ENCODE data around the gene HNRNPC.

GRCh38 chr14:21256539-21257393 is 12.5 kb downstream of the HNRNPC start:
- TF ChIP-seq, protein P1, sequence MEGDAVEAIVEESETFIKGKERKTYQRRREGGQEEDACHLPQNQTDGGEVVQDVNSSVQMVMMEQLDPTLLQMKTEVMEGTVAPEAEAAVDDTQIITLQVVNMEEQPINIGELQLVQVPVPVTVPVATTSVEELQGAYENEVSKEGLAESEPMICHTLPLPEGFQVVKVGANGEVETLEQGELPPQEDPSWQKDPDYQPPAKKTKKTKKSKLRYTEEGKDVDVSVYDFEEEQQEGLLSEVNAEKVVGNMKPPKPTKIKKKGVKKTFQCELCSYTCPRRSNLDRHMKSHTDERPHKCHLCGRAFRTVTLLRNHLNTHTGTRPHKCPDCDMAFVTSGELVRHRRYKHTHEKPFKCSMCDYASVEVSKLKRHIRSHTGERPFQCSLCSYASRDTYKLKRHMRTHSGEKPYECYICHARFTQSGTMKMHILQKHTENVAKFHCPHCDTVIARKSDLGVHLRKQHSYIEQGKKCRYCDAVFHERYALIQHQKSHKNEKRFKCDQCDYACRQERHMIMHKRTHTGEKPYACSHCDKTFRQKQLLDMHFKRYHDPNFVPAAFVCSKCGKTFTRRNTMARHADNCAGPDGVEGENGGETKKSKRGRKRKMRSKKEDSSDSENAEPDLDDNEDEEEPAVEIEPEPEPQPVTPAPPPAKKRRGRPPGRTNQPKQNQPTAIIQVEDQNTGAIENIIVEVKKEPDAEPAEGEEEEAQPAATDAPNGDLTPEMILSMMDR (IDR thresholded peaks at IDR 0.05) = no peak
- TF ChIP-seq EZH2 (IDR thresholded peaks at IDR 0.05) (no peak), EZH2phosphoT487 (IDR thresholded peaks at IDR 0.05) (no peak)

Data from neural progenitor cell (in vitro differentiated cells).